Right lobe of liver (tissue), 4 donors: ENCODE measurements around the gene MACROD2.

Experiments
- CTCF ChIP-seq, 4 donors: fragments of 200-600 bp in 3 of 4; fragments of 450-650 bp in 1 of 4; IDR thresholded peaks; one replicate each; pipeline versions ENCODE4 v1.5.1 to v1.8.0; 2016 to 2022; ENCODE audit warnings: antibody characterized with exemption in 4 of 4, mild to moderate bottlenecking in 2 of 4
- POLR2A ChIP-seq: fragments of 450-650 bp; IDR thresholded peaks from one replicate; pipeline ENCODE4 v1.6.1; 2017; ENCODE audit warnings: antibody characterized with exemption, mild to moderate bottlenecking
- donor health status: DM: no; HTN: no; CAD: no.
- donor health status: DM: no; HTN: no; CAD: no.
- donor health status: DM: no; HTN: yes; CAD: no.

GRCh38 chr20:15098351-15098750 lies 1103.0 kb downstream of the MACROD2 start:
- TF ChIP-seq POLR2A, result no peak
- TF ChIP-seq CTCF (IDR thresholded peaks at IDR 0.05), result no peak
